T-helper 1 cell treated with Interleukin-12 subunit alpha and Interleukin-12 subunit beta and Interleukin-4 antibody, amounts not matched to agents 30 μg/mL and 1 μg/mL, for 36 hours (primary cell): ENCODE measurements around the gene CISH.

Experiments used
- H3K27ac Mint-ChIP-seq: one replicate; pipeline ENCODE4 v1.8.0; 2021; ENCODE audit warnings: mild to moderate bottlenecking, mixed read lengths
- H3K27me3 Mint-ChIP-seq: one replicate; pipeline ENCODE4 v1.8.0; 2021; ENCODE audit warnings: low read depth, mixed read lengths
- H3K36me3 Mint-ChIP-seq: one replicate; pipeline ENCODE4 v1.8.0; 2021; ENCODE audit warnings: low read depth, mixed read lengths
- H3K4me1 Mint-ChIP-seq: one replicate; pipeline ENCODE4 v1.8.0; 2021; ENCODE audit warnings: low read depth, mixed read lengths
- H3K4me3 Mint-ChIP-seq: one replicate; pipeline ENCODE4 v1.8.0; 2021; ENCODE audit warnings: mild to moderate bottlenecking, moderate library complexity, mixed read lengths
- H3K9me3 Mint-ChIP-seq: one replicate; pipeline ENCODE4 v1.8.0; 2021; ENCODE audit warnings: mixed read lengths

CISH gene

GRCh38 chr3:50586763-50587070, 24.9 kb downstream of the CISH start:
- no peaks in the 10 kb centered on the region for H3K9me3 Mint-ChIP-seq
- peaks cover 66% of the 10 kb centered on the region for H3K4me1 Mint-ChIP-seq
- peaks cover 34% of the 10 kb centered on the region for H3K36me3 Mint-ChIP-seq
- no peak overlapping the region for H3K4me3 Mint-ChIP-seq
- H3K27me3 Mint-ChIP-seq = no peaks in the 10 kb centered on the region
- peak overlapping the region; percentile 83 for H3K27ac Mint-ChIP-seq

- Mint-ChIP-seq H3K36me3 (peaks cover 36% of the 10 kb centered on the region), H3K4me1 (peaks cover 66% of the 10 kb centered on the region), H3K9me3 (no peaks in the 10 kb centered on the region), H3K27me3 (no peaks in the 10 kb centered on the region), H3K27ac (peak overlapping the region; percentile 59), H3K4me3 (no peak overlapping the region)
These were observed 25.4 kb downstream of the CISH start for GRCh38 chr3:50585919-50586762.

GRCh38 chr3:50584391-50584790, 27.2 kb downstream of the CISH start:
- Mint-ChIP-seq H3K4me1 (peaks cover 67% of the 10 kb centered on the region), H3K4me3 (no peak overlapping the region), H3K27me3 (no peaks in the 10 kb centered on the region), H3K9me3 (no peaks in the 10 kb centered on the region), H3K27ac (peak overlapping the region; percentile 64), H3K36me3 (peaks cover 43% of the 10 kb centered on the region)

GRCh38 chr3:50583897-50584296, 27.7 kb downstream of the CISH start:
- Mint-ChIP-seq H3K4me1 (peaks cover 64% of the 10 kb centered on the region), H3K9me3 (no peaks in the 10 kb centered on the region), H3K27me3 (no peaks in the 10 kb centered on the region), H3K27ac (peak overlapping the region; percentile 65), H3K36me3 (peaks cover 48% of the 10 kb centered on the region), H3K4me3 (no peak overlapping the region)

GRCh38 chr3:50582083-50582482, 29.5 kb downstream of the CISH start:
- H3K4me1 Mint-ChIP-seq = peaks cover 54% of the 10 kb centered on the region
- no peaks in the 10 kb centered on the region for H3K9me3 Mint-ChIP-seq
- H3K36me3 Mint-ChIP-seq = peaks cover 50% of the 10 kb centered on the region
- no peak overlapping the region for H3K27ac Mint-ChIP-seq
- no peaks in the 10 kb centered on the region for H3K27me3 Mint-ChIP-seq
- no peak overlapping the region for H3K4me3 Mint-ChIP-seq

GRCh38 chr3:50581459-50581842, 30.1 kb downstream of the CISH start:
- peaks cover 53% of the 10 kb centered on the region for H3K36me3 Mint-ChIP-seq
- H3K9me3 Mint-ChIP-seq = no peaks in the 10 kb centered on the region
- no peak overlapping the region for H3K4me3 Mint-ChIP-seq
- H3K4me1 Mint-ChIP-seq = peaks cover 49% of the 10 kb centered on the region
- peak overlapping the region; percentile 81 for H3K27ac Mint-ChIP-seq
- no peaks in the 10 kb centered on the region for H3K27me3 Mint-ChIP-seq

GRCh38 chr3:50580683-50581458, 30.7 kb downstream of the CISH start:
- Mint-ChIP-seq H3K4me1 (peaks cover 49% of the 10 kb centered on the region), H3K27ac (peak overlapping the region; percentile 81), H3K36me3 (peaks cover 58% of the 10 kb centered on the region), H3K27me3 (no peaks in the 10 kb centered on the region), H3K4me3 (no peak overlapping the region), H3K9me3 (no peaks in the 10 kb centered on the region)

GRCh38 chr3:50577348-50577747, 34.2 kb downstream of the CISH start:
- Mint-ChIP-seq H3K9me3 (no peaks in the 10 kb centered on the region), H3K27ac (peak overlapping the region; percentile 46), H3K27me3 (no peaks in the 10 kb centered on the region), H3K4me3 (no peak overlapping the region), H3K36me3 (peaks cover 45% of the 10 kb centered on the region), H3K4me1 (peaks cover 62% of the 10 kb centered on the region)

GRCh38 chr3:50575372-50575771, 36.2 kb downstream of the CISH start:
- H3K9me3 Mint-ChIP-seq = no peaks in the 10 kb centered on the region
- peak overlapping the region; percentile 76 for H3K27ac Mint-ChIP-seq
- H3K4me1 Mint-ChIP-seq = peaks cover 69% of the 10 kb centered on the region
- peak overlapping the region; percentile 51 for H3K4me3 Mint-ChIP-seq
- no peaks in the 10 kb centered on the region for H3K27me3 Mint-ChIP-seq
- H3K36me3 Mint-ChIP-seq = peaks cover 50% of the 10 kb centered on the region

GRCh38 chr3:50574444-50574831, 37.1 kb downstream of the CISH start:
- Mint-ChIP-seq H3K9me3 (no peaks in the 10 kb centered on the region), H3K4me1 (peaks cover 69% of the 10 kb centered on the region), H3K27ac (peak overlapping the region; percentile 92), H3K4me3 (peak overlapping the region; percentile 53), H3K36me3 (peaks cover 52% of the 10 kb centered on the region), H3K27me3 (no peaks in the 10 kb centered on the region)

GRCh38 chr3:50573566-50574443, 37.8 kb downstream of the CISH start:
- H3K27me3 Mint-ChIP-seq = no peaks in the 10 kb centered on the region
- H3K9me3 Mint-ChIP-seq = no peaks in the 10 kb centered on the region
- peak overlapping the region; percentile 97 for H3K4me3 Mint-ChIP-seq
- peaks cover 47% of the 10 kb centered on the region for H3K36me3 Mint-ChIP-seq
- H3K4me1 Mint-ChIP-seq = peaks cover 68% of the 10 kb centered on the region
- peak overlapping the region; percentile 92 for H3K27ac Mint-ChIP-seq

GRCh38 chr3:50572801-50573371, 38.7 kb downstream of the CISH start:
- Mint-ChIP-seq H3K27me3 (no peaks in the 10 kb centered on the region), H3K4me3 (peak overlapping the region; percentile 97), H3K4me1 (peaks cover 71% of the 10 kb centered on the region), H3K36me3 (peaks cover 42% of the 10 kb centered on the region), H3K27ac (peak overlapping the region; percentile 92), H3K9me3 (no peaks in the 10 kb centered on the region)

- peaks cover 66% of the 10 kb centered on the region for H3K4me1 Mint-ChIP-seq
- H3K36me3 Mint-ChIP-seq = peaks cover 37% of the 10 kb centered on the region
- peak overlapping the region; percentile 92 for H3K27ac Mint-ChIP-seq
- no peaks in the 10 kb centered on the region for H3K27me3 Mint-ChIP-seq
- peak overlapping the region; percentile 97 for H3K4me3 Mint-ChIP-seq
- no peaks in the 10 kb centered on the region for H3K9me3 Mint-ChIP-seq
These were observed 39.4 kb downstream of the CISH start for GRCh38 chr3:50572158-50572557.

GRCh38 chr3:50571486-50571885, 40.1 kb downstream of the CISH start:
- Mint-ChIP-seq H3K36me3 (peaks cover 33% of the 10 kb centered on the region), H3K27me3 (no peaks in the 10 kb centered on the region), H3K4me3 (peak overlapping the region; percentile 97), H3K4me1 (peaks cover 67% of the 10 kb centered on the region), H3K27ac (peak overlapping the region; percentile 94), H3K9me3 (no peaks in the 10 kb centered on the region)
